Central memory CD8-positive, alpha-beta T cell (primary cell): ENCODE results near the gene ELFN2.
"Not testable (repeated sequence)": the region's sequence is repeated elsewhere in the genome, so short reads cannot be mapped to it uniquely, and the experiment has no call there.

Source experiments
- ATAC-seq: fragments of 150-1000 bp; cut with Tn5 transposase; replicated peaks from 2 replicates; pipeline ENCODE4 v1.10.0; 2022; ENCODE audit warnings: mild to moderate bottlenecking, moderate FRiP score, moderate number of reproducible peaks; ENCODE audit not compliant: poor library complexity, severe bottlenecking; ENCODE audit errors: extremely low read depth
- DNase-seq, 2 donors: peaks; one replicate each; pipeline ENCODE4 v3.0.0; 2021; ENCODE audit warnings: low spot score in 2 of 2
- H3K27ac Mint-ChIP-seq: one replicate; pipeline ENCODE4 v1.8.0; 2022; ENCODE audit warnings: low read depth, mild to moderate bottlenecking, moderate library complexity, mixed read lengths
- H3K27me3 Mint-ChIP-seq: one replicate; pipeline ENCODE4 v1.8.0; 2022; ENCODE audit warnings: mixed read lengths
- H3K36me3 Mint-ChIP-seq: one replicate; pipeline ENCODE4 v1.8.0; 2022; ENCODE audit warnings: mild to moderate bottlenecking, moderate library complexity, mixed read lengths; ENCODE audit not compliant: insufficient read depth
- H3K4me1 Mint-ChIP-seq: one replicate; pipeline ENCODE4 v1.8.0; 2022; ENCODE audit warnings: mixed read lengths
- H3K4me3 Mint-ChIP-seq: one replicate; pipeline ENCODE4 v1.8.0; 2022; ENCODE audit warnings: mild to moderate bottlenecking, moderate library complexity, mixed read lengths
- H3K9me3 Mint-ChIP-seq: one replicate; pipeline ENCODE4 v1.8.0; 2022; ENCODE audit warnings: mixed read lengths

The ELFN2 gene, protein sequence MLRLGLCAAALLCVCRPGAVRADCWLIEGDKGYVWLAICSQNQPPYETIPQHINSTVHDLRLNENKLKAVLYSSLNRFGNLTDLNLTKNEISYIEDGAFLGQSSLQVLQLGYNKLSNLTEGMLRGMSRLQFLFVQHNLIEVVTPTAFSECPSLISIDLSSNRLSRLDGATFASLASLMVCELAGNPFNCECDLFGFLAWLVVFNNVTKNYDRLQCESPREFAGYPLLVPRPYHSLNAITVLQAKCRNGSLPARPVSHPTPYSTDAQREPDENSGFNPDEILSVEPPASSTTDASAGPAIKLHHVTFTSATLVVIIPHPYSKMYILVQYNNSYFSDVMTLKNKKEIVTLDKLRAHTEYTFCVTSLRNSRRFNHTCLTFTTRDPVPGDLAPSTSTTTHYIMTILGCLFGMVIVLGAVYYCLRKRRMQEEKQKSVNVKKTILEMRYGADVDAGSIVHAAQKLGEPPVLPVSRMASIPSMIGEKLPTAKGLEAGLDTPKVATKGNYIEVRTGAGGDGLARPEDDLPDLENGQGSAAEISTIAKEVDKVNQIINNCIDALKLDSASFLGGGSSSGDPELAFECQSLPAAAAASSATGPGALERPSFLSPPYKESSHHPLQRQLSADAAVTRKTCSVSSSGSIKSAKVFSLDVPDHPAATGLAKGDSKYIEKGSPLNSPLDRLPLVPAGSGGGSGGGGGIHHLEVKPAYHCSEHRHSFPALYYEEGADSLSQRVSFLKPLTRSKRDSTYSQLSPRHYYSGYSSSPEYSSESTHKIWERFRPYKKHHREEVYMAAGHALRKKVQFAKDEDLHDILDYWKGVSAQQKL

DNA sequence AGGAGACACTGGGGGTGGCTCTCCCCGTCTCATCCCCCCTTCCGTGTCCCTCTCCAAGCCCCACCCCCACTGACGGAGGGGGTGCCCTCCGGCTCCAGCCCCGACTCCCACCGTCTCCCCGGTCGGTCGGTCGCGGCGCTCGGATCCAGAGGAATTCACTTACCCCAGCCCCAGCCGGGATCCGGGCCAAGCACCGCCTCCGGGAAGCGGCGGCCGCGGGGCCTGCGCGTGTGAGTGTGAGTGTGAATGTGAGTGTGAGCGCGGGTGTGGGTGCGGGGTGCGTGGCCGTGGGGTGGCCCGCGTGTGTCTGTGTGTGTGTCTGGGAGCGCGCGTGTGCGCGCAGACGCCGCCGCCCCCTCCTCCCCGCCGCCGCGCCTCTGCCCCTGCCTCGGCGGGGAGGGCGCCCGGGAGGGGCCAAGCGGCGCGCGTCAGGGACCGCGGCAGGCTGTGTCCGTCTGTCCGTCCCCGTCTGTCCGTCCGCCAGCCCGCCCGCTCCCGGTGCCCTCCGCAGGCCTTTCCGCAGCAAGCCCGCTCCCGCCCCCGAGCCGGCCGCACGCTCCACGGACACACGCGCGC is at the start of gene ELFN2:
TSS of gene ELFN2 (minus strand) at position 345 of the 576 bp plus-strand sequence. CDS start 51,945 bp downstream, outside the sequence.
- H3K27ac Mint-ChIP-seq, result no peak within 1 kb of the TSS
- H3K4me1 Mint-ChIP-seq, result peaks cover 19% of the 10 kb centered on the region
- DNase-seq (no peak), ATAC-seq (no peak)
- peak within 1 kb of the TSS; percentile 67 for H3K4me3 Mint-ChIP-seq
- no peaks in the 10 kb centered on the region for H3K9me3 Mint-ChIP-seq
- H3K27me3 Mint-ChIP-seq, result peaks cover 68% of the 10 kb centered on the region
- peaks cover 3% of the 10 kb centered on the region for H3K36me3 Mint-ChIP-seq

DNA sequence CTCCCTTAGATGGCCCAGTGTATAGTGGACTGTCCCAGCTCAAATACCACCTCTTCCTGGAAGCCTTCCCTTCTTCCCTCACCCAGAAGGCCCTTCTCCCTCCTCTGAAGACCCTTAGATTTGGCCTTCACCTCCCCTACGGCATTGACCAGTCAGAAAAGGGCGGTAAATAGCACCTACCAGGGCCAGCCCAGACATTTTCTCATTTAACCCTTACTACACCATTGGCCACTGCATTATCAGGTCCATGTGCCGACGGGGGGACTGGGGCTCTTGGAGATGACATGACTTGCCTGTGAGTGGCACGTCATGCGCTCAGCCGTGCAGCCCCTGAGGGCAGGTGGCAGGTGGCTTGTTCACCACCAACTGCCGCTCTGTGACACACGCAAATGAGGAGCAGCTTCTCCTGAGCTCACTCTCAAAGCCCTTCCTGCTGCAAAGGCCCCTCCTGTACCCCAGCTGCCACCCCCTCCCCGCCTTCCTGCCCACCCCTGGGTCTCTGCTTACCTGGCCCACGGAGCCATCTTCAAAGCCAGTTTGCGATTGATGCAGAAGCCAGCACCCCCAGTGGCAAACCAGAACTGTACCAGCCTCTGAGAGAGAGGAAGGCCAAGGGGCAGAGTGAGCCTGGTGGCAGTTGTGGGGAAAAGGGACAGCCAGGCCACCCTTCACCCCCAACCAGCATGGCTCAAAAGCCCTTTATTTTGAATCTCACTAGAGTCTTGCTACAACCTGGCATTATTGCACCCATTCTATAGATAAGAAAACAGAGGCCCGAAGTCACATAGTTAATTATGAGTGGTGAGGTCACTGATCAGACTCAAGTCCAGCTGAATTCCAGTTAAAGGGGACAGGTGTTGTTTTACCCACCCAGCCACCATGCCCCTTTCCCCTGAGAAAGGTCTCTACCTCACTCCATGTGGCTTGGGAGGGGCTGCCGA is 49.4 kb upstream of the ELFN2 start:
- Mint-ChIP-seq H3K27me3 (no peaks in the 10 kb centered on the region), H3K36me3 (peaks cover 40% of the 10 kb centered on the region), H3K4me1 (peaks cover 12% of the 10 kb centered on the region), H3K27ac (no peak overlapping the region), H3K9me3 (no peaks in the 10 kb centered on the region), H3K4me3 (no peak overlapping the region)
- DNase-seq (no peak), ATAC-seq (no peak)

DNA sequence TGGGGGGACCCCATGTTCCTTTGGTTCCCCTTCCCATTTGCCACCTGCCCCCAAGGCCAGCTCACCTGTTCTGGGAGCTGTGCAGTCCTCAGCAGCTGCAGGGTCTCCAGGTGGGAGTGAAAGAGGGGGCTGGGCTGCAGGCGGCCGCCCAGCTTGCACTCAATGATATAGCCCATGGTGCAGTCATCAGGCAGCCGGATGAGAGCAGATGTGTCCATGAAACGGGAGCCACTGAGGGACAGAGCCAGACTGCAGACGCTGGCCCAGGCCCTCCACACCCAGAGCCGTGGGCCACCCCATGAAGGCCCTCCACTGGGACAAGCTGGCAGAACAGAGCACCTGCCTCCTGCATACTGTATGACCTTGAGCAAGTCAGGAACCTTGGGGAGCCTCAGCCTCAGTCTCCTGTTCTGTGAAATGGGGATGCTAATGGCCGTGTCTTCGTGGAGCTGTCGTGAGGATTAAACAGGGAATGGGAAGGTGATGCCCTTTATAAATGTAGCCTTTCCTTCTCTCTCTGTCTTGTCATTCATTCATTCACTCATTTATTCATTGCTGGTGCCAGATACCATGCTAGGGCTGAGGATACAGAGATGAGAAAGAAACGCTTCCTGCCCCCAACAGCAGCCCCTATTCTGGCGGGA is 47.3 kb upstream of the ELFN2 start:
- Mint-ChIP-seq H3K27ac (no peak overlapping the region), H3K36me3 (peaks cover 43% of the 10 kb centered on the region), H3K4me3 (no peak overlapping the region), H3K9me3 (no peaks in the 10 kb centered on the region), H3K27me3 (no peaks in the 10 kb centered on the region), H3K4me1 (peaks cover 4% of the 10 kb centered on the region)
- no peak for ATAC-seq
- no peak for DNase-seq

DNA sequence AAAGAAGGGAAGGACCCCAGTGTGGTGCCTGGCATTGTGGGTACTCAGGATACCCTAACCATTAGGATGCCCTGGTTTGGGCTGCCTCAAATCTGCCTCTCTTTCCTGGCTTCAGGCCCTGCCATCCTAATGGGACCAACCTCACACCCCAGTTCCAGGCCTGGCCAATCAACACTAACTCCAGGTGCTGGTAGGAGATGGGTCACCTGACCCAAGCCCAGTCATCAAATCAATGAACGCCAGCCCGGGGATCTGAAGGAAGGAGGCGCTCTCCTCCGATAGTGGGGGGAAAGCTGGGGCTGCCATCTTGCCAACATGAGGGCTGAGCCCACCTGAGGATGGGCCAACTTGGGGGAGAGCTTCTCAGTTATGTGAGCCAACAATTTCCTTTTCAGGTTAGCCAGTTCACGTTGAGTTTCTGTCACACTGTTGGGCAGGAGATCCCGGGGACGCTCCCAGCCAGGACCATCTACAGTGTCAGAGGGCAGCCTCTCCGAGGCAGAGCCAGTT is 46.2 kb upstream of the ELFN2 start:
- DNase-seq (no peak), ATAC-seq (no peak)
- H3K27me3 Mint-ChIP-seq, result no peaks in the 10 kb centered on the region
- H3K4me1 Mint-ChIP-seq, result peaks cover 4% of the 10 kb centered on the region
- no peaks in the 10 kb centered on the region for H3K9me3 Mint-ChIP-seq
- H3K27ac Mint-ChIP-seq, result no peak overlapping the region
- peaks cover 40% of the 10 kb centered on the region for H3K36me3 Mint-ChIP-seq
- H3K4me3 Mint-ChIP-seq, result no peak overlapping the region

DNA sequence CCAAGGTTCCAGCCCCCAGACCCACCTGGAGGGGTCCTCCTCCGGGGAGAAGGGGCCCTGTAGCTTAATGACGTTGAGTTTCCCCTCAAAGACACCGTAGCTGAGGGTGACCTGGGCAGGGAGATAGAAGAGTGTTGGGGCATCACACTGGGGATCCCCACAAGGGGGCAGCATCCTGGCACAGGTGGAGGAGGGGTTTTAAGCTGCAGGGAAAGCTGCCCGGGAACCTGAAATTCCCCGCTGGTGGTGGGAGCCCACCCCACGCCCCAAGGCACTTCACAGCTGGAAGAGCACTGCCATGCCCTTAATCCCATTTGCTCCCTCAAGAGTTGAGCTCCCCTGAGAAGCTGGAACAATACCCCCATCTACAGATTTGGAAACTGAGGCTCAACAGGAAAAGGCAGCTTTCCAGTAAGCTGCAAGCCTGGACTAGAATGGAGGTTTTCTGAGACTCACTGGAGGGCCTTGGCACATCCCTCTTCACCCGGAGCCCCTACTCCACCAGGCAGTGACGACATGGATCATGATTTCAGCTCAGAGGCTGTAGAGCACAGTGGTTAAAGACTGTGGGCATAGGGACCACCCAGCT is 45.2 kb upstream of the ELFN2 start:
- no peak overlapping the region for H3K27ac Mint-ChIP-seq
- H3K4me3 Mint-ChIP-seq, result no peak overlapping the region
- DNase-seq, result peak in 1 of 2 donors; percentile 33
- peaks cover 4% of the 10 kb centered on the region for H3K4me1 Mint-ChIP-seq
- ATAC-seq, result no peak
- H3K27me3 Mint-ChIP-seq, result no peaks in the 10 kb centered on the region
- no peaks in the 10 kb centered on the region for H3K9me3 Mint-ChIP-seq
- H3K36me3 Mint-ChIP-seq, result peaks cover 34% of the 10 kb centered on the region

DNA sequence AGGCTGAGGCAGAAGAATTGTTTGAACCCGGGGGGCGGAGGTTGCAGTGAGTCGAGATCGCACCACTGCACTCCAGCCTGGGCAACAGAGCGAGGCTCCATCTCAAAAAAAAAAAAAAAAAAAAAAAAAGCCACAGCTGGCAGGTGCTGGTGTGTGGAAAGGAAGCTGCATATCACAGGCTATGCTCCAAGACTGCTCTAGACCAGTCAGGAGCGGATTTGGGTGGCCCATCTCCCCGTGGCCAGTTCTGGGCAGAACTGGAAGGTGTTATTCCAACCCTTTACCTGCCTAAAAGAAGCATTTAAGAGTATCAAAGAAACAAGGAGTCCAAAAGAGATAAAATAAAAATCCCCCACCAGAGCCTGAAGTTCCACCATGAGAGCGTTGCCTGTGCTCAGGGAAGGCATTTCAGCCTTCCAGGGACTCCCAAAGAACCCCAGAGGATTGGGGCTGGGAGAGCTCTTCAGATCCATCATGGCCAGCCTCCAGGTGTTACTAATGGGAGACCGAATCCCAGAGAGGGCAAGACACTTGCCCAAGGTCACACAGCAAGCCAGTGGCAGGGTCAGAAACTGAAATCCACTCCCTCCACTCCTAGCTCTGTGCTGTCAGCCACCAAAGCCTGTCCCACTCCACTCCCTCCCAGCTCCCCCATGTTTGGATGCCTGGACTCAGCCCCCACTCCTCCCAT is 44.6 kb upstream of the ELFN2 start:
- Mint-ChIP-seq H3K4me1 (peaks cover 4% of the 10 kb centered on the region), H3K36me3 (peaks cover 28% of the 10 kb centered on the region), H3K9me3 (no peaks in the 10 kb centered on the region), H3K27me3 (no peaks in the 10 kb centered on the region), H3K4me3 (no peak overlapping the region), H3K27ac (no peak overlapping the region)
- ATAC-seq (no peak), DNase-seq (no peak)

DNA sequence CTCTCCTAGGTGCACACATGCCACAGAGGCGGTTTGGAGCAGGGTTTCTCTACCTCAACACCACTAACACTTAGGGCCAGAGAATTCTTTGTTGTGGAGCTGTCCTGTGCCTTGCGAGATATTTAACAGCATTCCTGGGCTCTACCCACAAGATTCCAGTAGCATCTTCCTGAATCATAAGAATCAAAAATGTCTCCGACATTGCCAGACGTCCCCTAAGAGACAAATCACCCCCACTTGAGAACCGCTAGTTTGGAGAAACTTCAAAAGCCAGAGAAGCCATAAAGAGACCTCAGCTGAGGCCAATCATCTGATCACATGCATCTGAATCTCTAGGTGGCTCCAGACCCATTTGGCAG is 42.8 kb upstream of the ELFN2 start:
- ATAC-seq (no peak), DNase-seq (no peak)
- no peaks in the 10 kb centered on the region for H3K27me3 Mint-ChIP-seq
- H3K27ac Mint-ChIP-seq, result no peak overlapping the region
- H3K4me3 Mint-ChIP-seq, result no peak overlapping the region
- no peaks in the 10 kb centered on the region for H3K9me3 Mint-ChIP-seq
- peaks cover 4% of the 10 kb centered on the region for H3K4me1 Mint-ChIP-seq
- H3K36me3 Mint-ChIP-seq, result peaks cover 23% of the 10 kb centered on the region

DNA sequence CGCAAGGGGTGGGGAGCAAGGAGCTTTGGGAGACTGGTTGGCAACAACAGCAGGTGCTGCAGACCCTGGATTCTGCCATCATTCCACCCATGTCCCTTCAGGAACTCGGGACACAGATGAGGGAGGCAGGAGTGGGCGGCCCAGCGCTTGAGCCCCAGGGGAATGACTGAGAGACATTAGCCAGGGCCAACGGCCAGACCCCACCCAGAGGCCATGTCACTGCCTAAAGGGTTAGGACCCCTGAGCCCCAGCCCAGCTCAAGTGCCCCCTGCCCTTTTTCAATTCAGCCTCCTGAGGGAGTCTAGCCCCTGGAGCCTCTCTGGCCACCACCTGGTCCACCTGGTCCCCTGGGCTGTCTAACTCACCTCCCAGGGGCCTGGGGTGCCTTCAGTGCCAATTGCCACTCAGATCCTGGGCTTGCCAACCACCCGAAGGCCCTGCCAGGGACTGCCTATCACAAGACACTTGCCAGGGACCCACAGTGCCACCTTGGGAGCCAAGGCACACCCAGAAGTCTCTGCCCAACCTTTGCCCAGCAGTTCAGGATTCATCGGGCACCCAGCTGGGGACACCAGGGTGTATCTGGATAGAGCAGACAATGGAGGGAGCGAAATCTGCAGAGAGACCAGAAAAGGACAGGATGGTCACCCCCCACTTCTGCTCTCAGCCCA is 42.3 kb upstream of the ELFN2 start:
- no peak overlapping the region for H3K27ac Mint-ChIP-seq
- no peaks in the 10 kb centered on the region for H3K9me3 Mint-ChIP-seq
- H3K4me3 Mint-ChIP-seq, result no peak overlapping the region
- peaks cover 2% of the 10 kb centered on the region for H3K4me1 Mint-ChIP-seq
- H3K27me3 Mint-ChIP-seq, result no peaks in the 10 kb centered on the region
- DNase-seq, result no peak
- peaks cover 18% of the 10 kb centered on the region for H3K36me3 Mint-ChIP-seq
- ATAC-seq, result no peak

DNA sequence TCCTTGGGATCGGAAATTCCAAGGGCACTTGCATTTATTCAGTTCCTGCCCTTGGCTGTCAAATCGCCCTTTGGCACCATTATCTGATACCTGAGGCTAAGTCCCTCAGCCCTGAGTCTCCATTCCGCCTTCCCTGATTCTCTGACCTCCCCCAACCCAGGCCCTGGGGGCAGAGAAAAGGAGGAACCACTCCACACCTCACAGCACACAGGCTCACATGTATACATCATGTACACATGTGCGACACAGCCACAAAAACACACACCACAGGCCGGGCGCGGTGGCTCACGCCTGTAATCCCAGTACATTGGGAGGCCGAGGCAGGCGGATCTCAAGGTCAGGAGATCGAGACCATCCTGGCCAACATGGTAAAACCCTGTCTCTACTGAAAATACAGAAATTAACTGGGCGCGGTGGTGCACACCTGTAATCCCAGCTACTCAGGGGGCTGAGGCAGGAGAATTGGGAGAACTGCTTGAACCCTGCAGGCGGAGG is 41.0 kb upstream of the ELFN2 start:
- not testable (repeated sequence) for H3K27ac Mint-ChIP-seq, H3K4me3 Mint-ChIP-seq, H3K4me1 Mint-ChIP-seq, DNase-seq, H3K9me3 Mint-ChIP-seq, ATAC-seq, H3K27me3 Mint-ChIP-seq
- peaks cover 17% of the 10 kb centered on the region for H3K36me3 Mint-ChIP-seq

DNA sequence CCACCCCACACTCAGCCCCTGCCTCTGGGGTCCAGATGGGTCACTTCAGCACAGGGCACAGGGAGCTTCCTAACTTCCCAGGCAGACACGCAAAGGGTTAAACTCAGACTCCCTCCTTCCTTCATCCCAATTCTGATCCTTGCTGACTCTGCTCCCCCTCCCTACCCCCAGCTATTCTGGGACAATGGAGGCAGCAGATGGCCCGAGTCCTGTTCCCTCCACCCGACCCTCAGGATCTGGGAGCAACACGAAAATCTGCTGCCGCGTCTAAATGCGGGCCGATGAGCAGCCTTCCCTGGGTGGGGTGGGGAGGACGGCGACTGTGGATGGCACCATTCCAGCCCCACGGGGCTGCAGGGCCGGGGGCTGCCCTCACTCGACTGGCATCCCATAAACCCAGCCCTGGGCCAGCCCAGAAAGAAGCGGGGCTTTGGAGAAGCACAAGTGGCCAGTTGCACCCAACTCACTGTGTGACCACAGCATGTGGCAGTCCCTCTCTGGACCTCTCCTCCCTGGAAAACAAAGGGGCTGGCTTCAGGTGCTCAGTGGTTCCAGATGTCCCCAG is 40.2 kb upstream of the ELFN2 start:
- ATAC-seq (no peak), DNase-seq (no peak)
- Mint-ChIP-seq H3K36me3 (peaks cover 14% of the 10 kb centered on the region), H3K4me1 (peaks cover 5% of the 10 kb centered on the region), H3K9me3 (no peaks in the 10 kb centered on the region), H3K4me3 (no peak overlapping the region), H3K27me3 (no peaks in the 10 kb centered on the region), H3K27ac (no peak overlapping the region)
